GM23248 (cell line): ENCODE measurements around the gene MED12.

Experiments used
- EZH2 ChIP-seq: fragments of 200-600 bp; sonication (generic); IDR thresholded peaks from 2 replicates; pipeline ENCODE4 v1.6.1; 2018; ENCODE audit warnings: antibody characterized with exemption, mild to moderate bottlenecking; ENCODE audit not compliant: insufficient read depth, poor library complexity, severe bottlenecking
- EZH2phosphoT487 ChIP-seq: fragments of 200-600 bp; sonication (generic); IDR thresholded peaks from 2 replicates; pipeline ENCODE4 v1.6.1; 2018; ENCODE audit warnings: antibody characterized with exemption, moderate library complexity, mild to moderate bottlenecking, low read depth; ENCODE audit not compliant: insufficient read depth

DNA sequence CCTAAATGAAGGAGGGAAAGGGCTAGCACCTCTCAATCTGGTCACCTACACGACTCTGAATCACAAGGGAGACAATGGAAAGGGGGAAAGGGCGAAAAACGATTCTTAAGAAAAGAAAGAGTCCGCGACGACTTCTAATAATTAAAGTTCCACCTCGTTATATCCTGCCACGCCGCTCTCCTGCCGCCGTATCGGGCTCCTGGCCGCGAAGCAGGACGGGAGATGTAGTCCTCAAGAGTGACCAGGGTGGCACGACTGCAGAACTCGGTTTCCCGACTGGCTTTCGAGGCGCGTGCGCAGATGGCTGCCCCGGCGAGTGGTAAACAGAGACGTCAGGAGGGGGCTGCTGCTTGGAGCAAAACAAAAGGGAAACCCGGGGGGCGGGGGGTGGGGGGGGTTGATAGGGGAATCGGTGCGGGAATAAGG, 22.8 kb upstream of the MED12 start, which contains the start of gene FOXO4:
- no peak for TF ChIP-seq EZH2
- no peak for TF ChIP-seq EZH2phosphoT487
